Muscle of arm (tissue), 12 donors: ENCODE results near the gene EHD3. TPM values are rescaled to one million over a fixed set of nuclear protein-coding genes. Genes with fewer than 3 reads are reported as not detected.

Source experiments
- DNase-seq: peaks from one replicate; pipeline ENCODE4 v3.0.0-alpha.2; 2013
- polyA plus RNA-seq, 12 donors: library from polyadenylated mRNA; unstranded; fragments of 120-200 nt; gene quantifications; one replicate each; pipeline ENCODE4 v1.2.1, GENCODE V29; 2013; ENCODE audit not compliant: insufficient read length in 12 of 12

The EHD3 gene
- polyA plus RNA-seq, 12 donors, result 3.4 to 5.1 (median 4.2) TPM; not detected in 1

GRCh38 chr2:31253356-31254131 lies 19.6 kb downstream of the EHD3 start:
- no peak for DNase-seq

- DNase-seq, result no peak
Observed at GRCh38 chr2:31254237-31255203, 20.6 kb downstream of the EHD3 start.

DNA sequence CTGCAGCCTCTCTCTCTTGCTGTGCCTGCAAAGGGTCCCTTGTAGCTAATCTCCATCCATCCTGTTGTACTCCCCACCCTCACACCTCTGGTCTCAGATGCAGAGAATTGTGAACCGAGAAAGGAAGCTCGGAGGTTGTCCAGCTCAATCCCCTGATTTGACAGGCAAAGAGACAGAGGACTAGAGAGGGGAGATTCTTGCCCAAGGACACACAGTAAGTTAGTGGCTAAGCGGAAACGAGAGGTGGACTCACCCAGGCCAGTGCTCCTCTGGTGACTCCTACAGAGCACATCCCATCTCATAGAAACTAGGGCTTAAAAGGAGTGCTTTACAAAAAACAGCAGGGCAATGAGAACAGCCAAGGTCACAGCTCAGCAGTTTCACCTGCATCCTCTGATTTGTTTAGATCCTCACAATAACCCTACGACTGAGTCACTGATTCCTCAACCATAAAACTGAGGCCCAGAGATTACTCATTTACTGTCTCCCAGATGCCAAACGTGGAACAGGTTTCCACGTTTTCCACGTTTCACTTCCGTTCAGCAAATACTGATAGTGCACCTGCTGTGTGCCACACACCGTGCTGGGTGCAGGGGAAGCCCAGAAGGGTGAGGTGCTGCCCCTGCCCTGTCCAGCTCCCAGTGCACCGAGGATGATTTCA lies 22.1 kb downstream of the EHD3 start:
- no peak for DNase-seq

GRCh38 chr2:31256611-31257382 lies 22.8 kb downstream of the EHD3 start:
- no peak for DNase-seq

DNA sequence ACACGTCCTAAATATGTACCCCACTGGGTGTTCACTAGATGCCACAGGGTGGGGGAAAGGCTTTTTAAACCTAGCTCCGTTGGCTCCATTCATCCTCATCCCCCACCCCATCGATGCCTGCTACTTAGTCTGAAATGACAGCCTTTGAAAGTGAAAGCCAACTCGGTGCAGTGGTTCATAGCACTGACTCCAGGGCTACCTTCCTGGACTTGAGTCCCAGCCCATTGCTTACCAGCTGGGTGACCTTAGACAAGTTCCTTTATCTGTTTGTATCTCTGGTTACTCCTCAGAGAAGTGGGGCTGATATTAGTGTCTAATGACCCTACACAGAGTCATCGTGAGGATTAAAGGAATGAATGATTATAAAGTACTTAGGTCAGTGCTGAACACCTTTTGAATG lies 24.4 kb downstream of the EHD3 start:
- no peak for DNase-seq

DNA sequence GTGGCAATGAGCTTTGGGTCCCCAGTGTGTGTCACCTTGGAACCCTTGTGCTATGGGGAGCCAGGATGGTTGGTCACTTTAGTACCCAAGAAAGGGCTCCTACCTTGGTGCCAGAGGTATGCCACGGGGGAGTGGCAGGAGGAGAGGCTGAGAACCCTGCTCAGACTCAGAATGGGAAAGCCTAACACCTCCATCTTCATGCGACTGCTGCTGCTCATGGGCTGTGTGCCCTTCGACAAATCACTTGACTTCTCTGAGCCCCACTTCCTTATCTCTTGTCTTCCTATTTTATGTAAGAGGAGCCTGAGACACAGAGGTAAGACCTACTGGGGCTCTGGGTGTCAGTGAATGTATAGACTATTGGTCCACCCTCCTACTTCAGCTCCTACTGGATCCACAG lies 25.1 kb downstream of the EHD3 start:
- no peak for DNase-seq

GRCh38 chr2:31260870-31261269 lies 26.9 kb downstream of the EHD3 start:
- DNase-seq, result no peak

DNA sequence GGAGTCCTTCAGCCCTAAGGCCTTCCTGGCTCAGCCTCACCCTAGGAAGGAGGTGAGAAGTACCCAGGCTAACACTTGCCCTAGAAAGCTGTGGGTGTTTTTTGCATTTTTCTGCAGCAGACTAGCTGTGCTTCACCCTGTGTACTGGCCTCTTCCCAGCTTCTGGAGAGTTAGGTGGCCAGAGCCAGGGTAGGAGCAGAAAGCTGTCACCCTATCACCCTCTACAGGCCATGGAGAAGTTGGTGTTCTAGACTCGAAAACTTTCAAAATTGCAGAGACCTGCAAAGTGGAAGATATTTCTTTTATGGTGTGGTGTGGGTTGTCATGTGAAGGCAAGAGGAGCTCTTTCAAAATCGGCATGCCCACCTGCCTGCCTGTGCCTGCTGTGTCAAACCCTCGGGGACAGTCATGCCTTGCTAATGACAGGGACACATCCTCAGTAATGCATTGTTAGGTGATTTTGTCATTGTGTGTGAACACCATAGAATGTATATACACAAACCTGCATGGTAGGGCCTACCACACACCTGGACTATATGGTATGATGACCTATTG lies 29.8 kb downstream of the EHD3 start:
- DNase-seq, result no peak

DNA sequence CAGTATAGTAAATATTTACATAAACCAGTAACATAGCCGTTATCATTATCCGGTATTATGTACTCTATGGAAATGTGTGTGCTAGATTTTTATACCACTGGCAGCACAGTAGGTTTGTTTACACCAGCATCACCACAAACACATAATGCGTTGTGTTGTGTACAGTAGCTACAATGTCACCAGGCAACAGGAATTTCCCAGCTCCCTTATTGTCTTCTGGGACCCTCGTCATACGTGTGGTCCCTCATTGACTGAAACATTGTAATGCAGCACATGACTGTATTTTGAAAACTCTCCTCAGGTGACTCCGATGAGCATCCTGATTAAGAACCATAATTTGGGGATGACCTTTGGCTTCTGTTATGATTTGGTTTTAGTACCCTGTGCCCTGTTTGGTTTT lies 31.3 kb downstream of the EHD3 start:
- DNase-seq, result no peak

DNA sequence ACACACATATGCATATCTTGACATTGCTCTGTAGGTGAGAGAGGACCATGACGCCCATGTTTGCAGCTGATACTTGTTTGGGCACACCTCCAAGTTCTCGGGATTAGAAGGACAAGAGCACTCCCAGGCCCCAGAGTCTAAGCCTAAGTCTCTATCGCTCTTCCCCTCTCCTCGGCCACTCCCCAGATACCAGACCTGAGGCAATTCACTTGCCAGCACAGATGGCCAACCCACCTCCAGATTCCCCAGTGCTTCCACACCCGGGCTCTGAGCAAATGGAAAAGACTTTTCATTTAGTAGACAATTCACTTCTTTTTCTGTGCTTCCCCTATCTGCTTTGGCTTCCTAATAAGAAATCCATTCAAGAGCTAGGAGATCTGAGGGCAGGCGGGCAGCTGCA lies 32.9 kb downstream of the EHD3 start:
- DNase-seq, result no peak

DNA sequence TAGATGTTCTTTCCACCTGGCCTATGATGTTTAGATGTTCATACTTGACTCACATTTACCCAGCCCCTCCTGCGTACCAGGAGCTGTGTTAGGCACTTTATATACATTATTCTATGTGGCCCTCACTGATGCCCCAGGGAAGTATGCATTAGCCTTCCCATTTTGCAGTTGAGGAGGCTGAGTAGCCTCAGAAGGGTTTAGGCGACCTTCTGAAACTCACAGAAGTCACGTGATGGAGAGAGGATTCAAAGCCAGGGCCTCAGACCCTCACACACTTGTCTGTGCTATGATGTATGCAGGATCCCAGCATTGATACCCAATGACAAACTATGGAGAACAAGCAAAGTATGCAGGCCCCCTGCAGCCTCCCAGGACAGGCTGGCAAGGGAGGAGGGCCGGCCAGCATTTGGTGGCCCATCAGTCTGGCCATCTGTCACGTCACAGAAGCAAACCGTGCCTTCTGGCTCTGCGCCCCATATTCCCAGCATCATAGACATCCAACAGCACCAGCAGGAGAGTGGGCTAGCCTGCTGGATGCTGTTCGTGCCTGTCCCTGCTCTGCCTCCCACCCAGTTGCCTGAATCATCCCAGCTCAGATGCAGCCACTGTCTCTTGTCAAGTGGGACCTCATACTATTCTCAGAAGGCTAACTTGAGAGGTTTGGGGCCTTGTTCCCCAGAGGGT lies 33.6 kb downstream of the EHD3 start:
- DNase-seq, result no peak

GRCh38 chr2:31268344-31268743 lies 34.4 kb downstream of the EHD3 start:
- DNase-seq, result no peak

GRCh38 chr2:31269087-31269486 lies 35.1 kb downstream of the EHD3 start:
- DNase-seq, result no peak

DNA sequence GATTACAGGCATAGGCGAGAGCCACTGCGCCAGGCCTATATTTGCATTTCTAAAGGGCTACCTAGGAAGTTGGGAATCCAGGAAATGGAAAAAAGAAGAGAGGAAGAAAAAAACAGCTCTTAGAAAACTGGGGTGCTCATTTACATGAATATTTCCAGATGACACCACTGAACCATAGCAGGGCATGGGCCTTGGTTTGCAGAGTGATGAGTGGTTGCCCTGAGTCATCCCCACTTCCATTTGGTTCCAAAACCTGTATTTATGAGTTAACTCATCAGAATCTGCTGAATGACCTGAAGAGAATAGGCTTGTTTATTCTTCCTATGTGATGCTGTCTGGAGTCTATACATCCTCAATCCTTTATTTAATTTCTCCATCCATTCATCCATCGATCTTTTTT lies 36.2 kb downstream of the EHD3 start:
- no peak for DNase-seq

DNA sequence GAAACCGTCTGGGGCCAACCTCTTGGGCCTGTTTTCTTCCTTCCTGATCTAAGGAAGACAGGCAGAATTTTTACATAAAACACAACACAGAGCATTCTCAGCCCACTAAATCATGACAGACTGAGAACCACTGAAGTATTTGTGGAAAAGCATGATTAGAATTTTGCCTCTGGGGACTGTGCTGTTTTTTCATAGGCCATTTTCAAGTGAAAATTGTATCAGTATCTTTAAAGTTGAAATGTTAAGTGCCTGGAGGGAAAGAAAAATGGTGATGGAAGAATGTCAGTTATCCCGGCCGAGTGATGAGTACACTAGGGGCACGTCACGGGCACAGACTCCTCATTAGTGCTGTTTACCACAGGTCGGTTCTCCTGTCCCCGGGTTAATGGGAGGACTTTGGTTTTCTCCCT lies 36.9 kb downstream of the EHD3 start:
- DNase-seq, result no peak

DNA sequence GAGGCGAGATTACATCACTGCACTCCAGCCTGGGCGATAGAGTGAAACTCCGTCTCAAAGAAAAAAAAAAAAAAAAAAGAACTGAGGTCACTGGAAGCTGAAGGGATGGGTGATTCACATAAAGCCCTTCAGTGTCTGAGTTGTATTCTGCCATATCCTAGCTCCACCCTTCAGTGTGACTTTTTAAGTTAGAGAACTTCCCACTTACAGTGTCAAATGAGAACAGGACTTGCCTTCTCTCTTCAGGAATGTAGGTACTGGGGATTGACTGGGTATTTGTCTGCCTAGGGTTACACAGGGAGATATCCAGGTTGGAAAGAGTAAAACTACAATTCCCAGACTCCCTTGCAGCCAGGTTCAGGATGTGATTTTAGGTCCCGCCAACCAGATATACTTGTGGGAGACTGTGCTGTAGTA lies 37.9 kb downstream of the EHD3 start:
- DNase-seq, result no peak

GRCh38 chr2:31274401-31275075 lies 40.6 kb downstream of the EHD3 start:
- no peak for DNase-seq

DNA sequence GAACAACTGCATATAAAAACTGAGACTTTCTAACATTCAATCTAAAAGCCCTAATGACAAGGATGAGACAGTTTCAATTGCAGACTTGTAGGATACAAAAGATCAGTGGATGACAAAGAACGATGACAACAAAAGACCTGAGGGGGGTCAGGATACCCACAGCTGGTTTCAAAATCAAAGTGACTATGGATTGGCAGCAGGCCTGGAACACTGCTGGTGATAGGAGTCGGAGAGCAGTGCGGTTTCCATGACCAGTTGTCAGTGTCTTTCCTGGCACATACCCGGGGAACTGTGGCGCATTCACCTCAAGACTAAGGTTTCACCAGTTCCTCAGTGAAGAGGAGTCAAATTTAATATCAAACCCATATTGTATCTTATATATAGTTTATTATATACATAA lies 42.0 kb downstream of the EHD3 start:
- DNase-seq, result no peak

GRCh38 chr2:31277621-31278020 lies 43.7 kb downstream of the EHD3 start:
- no peak for DNase-seq

- no peak for DNase-seq
Observed at GRCh38 chr2:31282634-31283033, 48.7 kb downstream of the EHD3 start.
